GM12892 (cell line): ENCODE results near the gene TOGARAM1.

ENCODE experiments used
- POLR2A ChIP-seq: IDR thresholded peaks from 2 replicates; pipeline ENCODE4 v1.6.1; 2011; ENCODE audit warnings: low read depth, low read length, control low read depth
- TAF1 ChIP-seq: IDR thresholded peaks from 2 replicates; pipeline ENCODE4 v1.6.1; 2011; ENCODE audit warnings: low read depth, mild to moderate bottlenecking, control low read depth, low read length, borderline replicate concordance

- TF ChIP-seq POLR2A: no peak
- no peak for TF ChIP-seq TAF1
These were observed 17.9 kb upstream of the TOGARAM1 start for GRCh38 chr14:44944107-44944506.
